WTC11 (cell line): ENCODE measurements around the gene SMCR8. TPM values are rescaled to one million over a fixed set of nuclear protein-coding genes. Genes with fewer than 3 reads are reported as not detected.
A peak's percentile ranks its signal among the peaks of the same experiment; 100 is the strongest.

ENCODE experiments used
- ATAC-seq: fragments of 200-7000 bp; cut with Tn5 transposase; 2 replicates; pipeline ENCODE4 v1.10.0; 2021; ENCODE audit warnings: mild to moderate bottlenecking, moderate library complexity
- CTCF ChIA-PET: fragments of 300-600 bp; sonication (Branson Sonifier 250); formaldehyde crosslinking; loops from one replicate; lab custom pipeline; 2021; ENCODE audit warnings: antibody characterized with exemption; lab: Charles Lee
- POLR2A ChIA-PET: fragments of 350-600 bp; sonication (Branson Sonifier 250); formaldehyde crosslinking; loops from one replicate; lab custom pipeline; 2021; ENCODE audit warnings: antibody characterized with exemption; lab: Charles Lee
- DNase-seq: peaks from one replicate; pipeline ENCODE4 v3.0.0; 2021; ENCODE audit warnings: low spot score
- H3K27ac Mint-ChIP-seq: 2 replicates; pipeline ENCODE4 v1.8.0; 2021; ENCODE audit warnings: mixed read lengths
- H3K27me3 Mint-ChIP-seq: 2 replicates; pipeline ENCODE4 v1.8.0; 2021; ENCODE audit warnings: low read depth, mild to moderate bottlenecking, moderate library complexity, mixed read lengths
- H3K36me3 Mint-ChIP-seq: 2 replicates; pipeline ENCODE4 v1.8.0; 2021; ENCODE audit warnings: mixed read lengths
- H3K4me1 Mint-ChIP-seq: 2 replicates; pipeline ENCODE4 v1.8.0; 2022; ENCODE audit warnings: mixed read lengths
- H3K4me3 Mint-ChIP-seq: 2 replicates; pipeline ENCODE4 v1.8.0; 2021; ENCODE audit warnings: mild to moderate bottlenecking, moderate library complexity, mixed read lengths
- H3K9me3 Mint-ChIP-seq: 2 replicates; pipeline ENCODE4 v1.8.0; 2021; ENCODE audit warnings: mixed read lengths
- FOXJ3 ChIP-seq: sonication (generic); formaldehyde crosslinking; IDR thresholded peaks from 2 replicates; pipeline ENCODE4 v1.9.0; 2021; ENCODE audit warnings: missing genetic modification reagents, mild to moderate bottlenecking, borderline replicate concordance
- HMGA2 ChIP-seq: fragments of 250-450 bp; sonication (Bioruptor Pico); IDR thresholded peaks from 2 replicates; pipeline ENCODE4 v1.4.0; 2021; ENCODE audit warnings: mild to moderate bottlenecking, moderate library complexity
- JUN ChIP-seq: sonication (generic); formaldehyde crosslinking; IDR thresholded peaks from 2 replicates; pipeline ENCODE4 v1.8.0; 2023; ENCODE audit warnings: mild to moderate bottlenecking, missing genetic modification reagents
- KAT7 ChIP-seq: sonication (generic); formaldehyde crosslinking; IDR thresholded peaks from 2 replicates; pipeline ENCODE4 v1.8.1; 2023; ENCODE audit warnings: missing genetic modification reagents, mild to moderate bottlenecking, borderline replicate concordance
- NR3C1 ChIP-seq: sonication (generic); formaldehyde crosslinking; conservative IDR thresholded peaks from 2 replicates; pipeline ENCODE4 v1.8.1; 2023; ENCODE audit warnings: low read depth, mild to moderate bottlenecking, missing genetic modification reagents
- PRRX2 ChIP-seq: fragments of 250-450 bp; sonication (Bioruptor Pico); IDR thresholded peaks from 2 replicates; pipeline ENCODE4 v1.8.0; 2021; ENCODE audit warnings: mild to moderate bottlenecking
- RELA ChIP-seq: sonication (generic); formaldehyde crosslinking; IDR thresholded peaks from 2 replicates; pipeline ENCODE4 v1.8.1; 2022; ENCODE audit warnings: missing genetic modification reagents, mild to moderate bottlenecking, borderline replicate concordance
- SP1 ChIP-seq: sonication (generic); formaldehyde crosslinking; conservative IDR thresholded peaks from 2 replicates; pipeline ENCODE4 v1.8.1; 2022; ENCODE audit warnings: missing genetic modification reagents
- ZNF232 ChIP-seq: sonication (generic); formaldehyde crosslinking; IDR thresholded peaks from 2 replicates; pipeline ENCODE4 v1.8.0; 2022; ENCODE audit warnings: mild to moderate bottlenecking, missing genetic modification reagents
- ZNF416 ChIP-seq: fragments of 250-450 bp; sonication (Bioruptor Pico); IDR thresholded peaks from 2 replicates; pipeline ENCODE4 v1.9.0; 2021; ENCODE audit warnings: mild to moderate bottlenecking, inconsistent platforms
- ZNF423 ChIP-seq: fragments of 250-450 bp; sonication (Bioruptor Pico); IDR thresholded peaks from 2 replicates; pipeline ENCODE4 v2.1.2; 2022; ENCODE audit warnings: mild to moderate bottlenecking, moderate library complexity
- total RNA-seq: library from RNA; stranded (reverse); gene quantifications from 3 replicates; pipeline ENCODE4 v1.2.3, GENCODE V29; 2021
- TF ChIP-seq, protein P1 (sequence below): fragments of 250-450 bp; sonication (Bioruptor Pico); IDR thresholded peaks from 2 replicates; pipeline ENCODE4 v1.9.0; 2021; ENCODE audit warnings: mild to moderate bottlenecking, borderline replicate concordance
- TF ChIP-seq, protein P2 (sequence below): sonication (generic); formaldehyde crosslinking; IDR thresholded peaks from 2 replicates; pipeline ENCODE4 v1.8.1; 2022; ENCODE audit warnings: mild to moderate bottlenecking, missing genetic modification reagents, moderate library complexity, borderline replicate concordance
- TF ChIP-seq, protein P3 (sequence below): fragments of 250-450 bp; sonication (Bioruptor Pico); IDR thresholded peaks from 2 replicates; pipeline ENCODE4 v1.9.0; 2021; ENCODE audit warnings: moderate library complexity, mild to moderate bottlenecking, inconsistent platforms, borderline replicate concordance
- TF ChIP-seq, protein P4 (sequence below): fragments of 250-450 bp; sonication (Bioruptor Pico); conservative IDR thresholded peaks from 2 replicates; pipeline ENCODE4 v1.9.0; 2021; ENCODE audit warnings: mild to moderate bottlenecking
- TF ChIP-seq, protein P5 (sequence below): sonication (generic); formaldehyde crosslinking; IDR thresholded peaks from 2 replicates; pipeline ENCODE4 v1.8.1; 2023; ENCODE audit warnings: mild to moderate bottlenecking, missing genetic modification reagents, moderate library complexity
- TF ChIP-seq, protein P6 (sequence below): sonication (generic); formaldehyde crosslinking; IDR thresholded peaks from 2 replicates; pipeline ENCODE4 v1.8.1; 2023; ENCODE audit warnings: mild to moderate bottlenecking, missing genetic modification reagents
- TF ChIP-seq, protein P7 (sequence below): sonication (generic); formaldehyde crosslinking; IDR thresholded peaks from 2 replicates; pipeline ENCODE4 v1.8.1; 2023; ENCODE audit warnings: mild to moderate bottlenecking, missing genetic modification reagents
- TF ChIP-seq, protein P8 (sequence below): sonication (generic); formaldehyde crosslinking; IDR thresholded peaks from 2 replicates; pipeline ENCODE4 v1.8.1; 2022; ENCODE audit warnings: mild to moderate bottlenecking, moderate library complexity, missing genetic modification reagents

The SMCR8 gene
- total RNA-seq, 1 experiment from 2014 or later = 19.1 TPM

DNA sequence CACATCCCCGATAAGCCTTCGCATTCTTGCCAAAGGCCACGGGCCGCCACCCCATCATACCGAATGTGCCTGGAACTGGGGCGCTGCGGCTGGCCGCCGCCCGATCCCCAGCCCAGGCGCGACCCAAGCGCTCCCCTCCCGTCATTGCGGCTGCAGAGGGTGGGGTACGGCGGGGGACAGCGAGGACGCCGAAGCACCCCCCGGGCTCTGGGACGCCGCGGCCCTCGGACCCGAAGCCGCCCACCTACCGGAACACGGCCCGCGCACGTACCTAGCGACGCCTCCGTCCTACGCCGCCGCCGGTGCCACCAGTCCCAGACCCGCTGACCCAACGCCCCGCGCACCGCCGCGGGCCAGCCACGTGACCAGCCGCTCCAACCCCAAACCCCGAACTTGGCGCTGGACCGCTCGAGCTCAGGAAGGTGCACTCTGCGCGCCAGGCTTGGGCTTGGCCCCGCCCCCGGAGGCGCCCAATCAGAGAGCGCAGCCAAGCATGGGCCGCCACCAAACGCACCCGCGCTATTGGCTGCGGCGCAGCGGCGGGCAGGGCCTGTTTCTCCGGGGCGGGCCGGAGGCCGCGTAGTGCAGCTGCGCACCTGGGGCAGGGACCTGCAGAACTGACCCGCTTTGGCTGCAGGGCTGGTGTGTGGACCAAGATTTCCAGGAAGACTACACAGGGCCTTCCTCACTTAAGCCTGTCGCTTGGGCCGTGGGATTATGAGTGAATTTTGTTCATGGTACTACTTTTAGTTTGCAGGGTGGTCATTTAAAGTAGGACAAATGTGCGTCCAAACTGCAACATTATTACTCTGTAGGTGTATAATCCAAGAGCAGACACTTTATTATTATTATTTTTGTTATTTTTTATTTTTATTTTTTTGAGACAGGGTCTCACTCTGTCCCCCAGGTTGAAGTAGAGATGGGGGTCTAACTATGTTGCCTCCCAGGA, 48.3 kb downstream of the SMCR8 start, which contains the start of gene SHMT1 (continued):
- TF ChIP-seq, protein P1, sequence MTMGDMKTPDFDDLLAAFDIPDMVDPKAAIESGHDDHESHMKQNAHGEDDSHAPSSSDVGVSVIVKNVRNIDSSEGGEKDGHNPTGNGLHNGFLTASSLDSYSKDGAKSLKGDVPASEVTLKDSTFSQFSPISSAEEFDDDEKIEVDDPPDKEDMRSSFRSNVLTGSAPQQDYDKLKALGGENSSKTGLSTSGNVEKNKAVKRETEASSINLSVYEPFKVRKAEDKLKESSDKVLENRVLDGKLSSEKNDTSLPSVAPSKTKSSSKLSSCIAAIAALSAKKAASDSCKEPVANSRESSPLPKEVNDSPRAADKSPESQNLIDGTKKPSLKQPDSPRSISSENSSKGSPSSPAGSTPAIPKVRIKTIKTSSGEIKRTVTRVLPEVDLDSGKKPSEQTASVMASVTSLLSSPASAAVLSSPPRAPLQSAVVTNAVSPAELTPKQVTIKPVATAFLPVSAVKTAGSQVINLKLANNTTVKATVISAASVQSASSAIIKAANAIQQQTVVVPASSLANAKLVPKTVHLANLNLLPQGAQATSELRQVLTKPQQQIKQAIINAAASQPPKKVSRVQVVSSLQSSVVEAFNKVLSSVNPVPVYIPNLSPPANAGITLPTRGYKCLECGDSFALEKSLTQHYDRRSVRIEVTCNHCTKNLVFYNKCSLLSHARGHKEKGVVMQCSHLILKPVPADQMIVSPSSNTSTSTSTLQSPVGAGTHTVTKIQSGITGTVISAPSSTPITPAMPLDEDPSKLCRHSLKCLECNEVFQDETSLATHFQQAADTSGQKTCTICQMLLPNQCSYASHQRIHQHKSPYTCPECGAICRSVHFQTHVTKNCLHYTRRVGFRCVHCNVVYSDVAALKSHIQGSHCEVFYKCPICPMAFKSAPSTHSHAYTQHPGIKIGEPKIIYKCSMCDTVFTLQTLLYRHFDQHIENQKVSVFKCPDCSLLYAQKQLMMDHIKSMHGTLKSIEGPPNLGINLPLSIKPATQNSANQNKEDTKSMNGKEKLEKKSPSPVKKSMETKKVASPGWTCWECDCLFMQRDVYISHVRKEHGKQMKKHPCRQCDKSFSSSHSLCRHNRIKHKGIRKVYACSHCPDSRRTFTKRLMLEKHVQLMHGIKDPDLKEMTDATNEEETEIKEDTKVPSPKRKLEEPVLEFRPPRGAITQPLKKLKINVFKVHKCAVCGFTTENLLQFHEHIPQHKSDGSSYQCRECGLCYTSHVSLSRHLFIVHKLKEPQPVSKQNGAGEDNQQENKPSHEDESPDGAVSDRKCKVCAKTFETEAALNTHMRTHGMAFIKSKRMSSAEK = no peak
- TF ChIP-seq SP1 (CRISPR knock-in tag) = peak; percentile 89

DNA sequence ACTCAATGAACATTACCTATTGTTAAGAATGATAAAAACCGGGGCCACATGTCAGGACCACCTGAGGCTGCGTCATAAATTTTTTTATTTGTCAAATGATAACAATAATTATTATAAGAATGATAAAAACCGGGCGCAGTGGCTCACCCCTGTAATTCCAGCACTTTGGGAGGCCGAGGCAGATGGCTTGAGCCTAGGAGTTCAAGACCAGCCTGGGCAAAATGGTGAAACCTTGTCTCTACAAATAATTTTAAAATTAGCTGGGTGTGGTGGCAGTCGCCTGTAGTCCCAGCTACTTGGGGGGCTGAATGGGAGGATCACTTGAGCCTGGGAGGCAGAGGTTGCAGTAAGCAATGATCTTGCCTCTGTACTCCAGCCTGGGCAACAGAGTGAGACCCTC, 49.1 kb downstream of the SMCR8 start:
- ChIA-PET POLR2A (interaction anchor here (0.8 kb wide), 1 partner anchor 37 kb away, joined by 3 read pairs; no protein-coding TSS in a partner anchor), CTCF (no interaction called here)
- Mint-ChIP-seq H3K9me3 (no peaks in the 10 kb centered on the region), H3K4me1 (peaks cover 12% of the 10 kb centered on the region), H3K27ac (no peak overlapping the region), H3K36me3 (peaks cover 8% of the 10 kb centered on the region; the same call in 1 of the 2 replicates), H3K27me3 (peaks cover 2% of the 10 kb centered on the region; the same call in 1 of the 2 replicates), H3K4me3 (no peak overlapping the region)
- ATAC-seq = no peak
- no peak for DNase-seq
- TF ChIP-seq, protein P2, sequence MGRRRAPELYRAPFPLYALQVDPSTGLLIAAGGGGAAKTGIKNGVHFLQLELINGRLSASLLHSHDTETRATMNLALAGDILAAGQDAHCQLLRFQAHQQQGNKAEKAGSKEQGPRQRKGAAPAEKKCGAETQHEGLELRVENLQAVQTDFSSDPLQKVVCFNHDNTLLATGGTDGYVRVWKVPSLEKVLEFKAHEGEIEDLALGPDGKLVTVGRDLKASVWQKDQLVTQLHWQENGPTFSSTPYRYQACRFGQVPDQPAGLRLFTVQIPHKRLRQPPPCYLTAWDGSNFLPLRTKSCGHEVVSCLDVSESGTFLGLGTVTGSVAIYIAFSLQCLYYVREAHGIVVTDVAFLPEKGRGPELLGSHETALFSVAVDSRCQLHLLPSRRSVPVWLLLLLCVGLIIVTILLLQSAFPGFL = no peak
- TF ChIP-seq, protein P3, sequence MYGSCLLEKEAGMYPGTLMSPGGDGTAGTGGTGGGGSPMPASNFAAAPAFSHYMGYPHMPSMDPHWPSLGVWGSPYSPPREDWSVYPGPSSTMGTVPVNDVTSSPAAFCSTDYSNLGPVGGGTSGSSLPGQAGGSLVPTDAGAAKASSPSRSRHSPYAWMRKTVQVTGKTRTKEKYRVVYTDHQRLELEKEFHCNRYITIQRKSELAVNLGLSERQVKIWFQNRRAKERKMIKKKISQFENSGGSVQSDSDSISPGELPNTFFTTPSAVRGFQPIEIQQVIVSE = no peak
- TF ChIP-seq NR3C1 (CRISPR knock-in tag) (no peak), ZNF232 (no peak), JUN (CRISPR knock-in tag) (no peak), RELA (no peak), HMGA2 (CRISPR knock-in tag) (no peak), ZNF423 (CRISPR knock-in tag) (no peak), KAT7 (CRISPR knock-in tag) (no peak), FOXJ3 (no peak), PRRX2 (no peak), ZNF416 (CRISPR knock-in tag) (no peak)
- TF ChIP-seq, protein P4, sequence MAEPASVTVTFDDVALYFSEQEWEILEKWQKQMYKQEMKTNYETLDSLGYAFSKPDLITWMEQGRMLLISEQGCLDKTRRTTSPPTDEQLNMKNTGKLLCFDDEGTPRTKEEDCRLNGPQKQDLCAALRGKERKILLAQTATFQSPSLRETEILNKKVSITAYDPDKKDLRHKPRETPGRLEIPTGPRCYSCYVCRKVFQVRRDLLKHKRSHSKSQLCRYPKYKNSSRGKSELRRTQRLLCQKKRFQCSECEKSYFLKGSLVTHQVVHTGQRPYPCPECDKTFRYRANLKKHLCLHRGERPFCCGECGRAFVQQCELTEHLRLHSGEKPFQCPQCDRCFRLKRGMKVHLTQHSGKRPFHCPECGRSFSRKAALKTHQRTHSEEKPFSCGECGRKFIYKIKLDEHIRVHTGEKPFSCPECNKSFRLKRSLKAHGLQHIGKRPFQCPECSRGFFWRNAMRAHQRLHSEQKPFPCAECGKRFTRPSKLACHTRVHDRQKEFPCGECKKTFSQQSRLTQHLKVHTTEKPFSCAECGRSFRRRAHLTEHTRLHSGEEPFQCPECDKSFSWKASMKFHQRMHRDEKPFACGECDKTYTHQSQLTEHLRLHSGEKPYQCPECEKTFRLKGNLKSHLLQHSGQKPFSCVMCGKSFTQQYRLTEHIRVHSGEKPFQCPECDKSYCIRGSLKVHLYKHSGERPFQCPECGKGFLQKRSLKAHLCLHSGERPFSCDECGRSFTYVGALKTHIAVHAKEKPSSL (CRISPR knock-in tag) = no peak
- TF ChIP-seq, protein P5, sequence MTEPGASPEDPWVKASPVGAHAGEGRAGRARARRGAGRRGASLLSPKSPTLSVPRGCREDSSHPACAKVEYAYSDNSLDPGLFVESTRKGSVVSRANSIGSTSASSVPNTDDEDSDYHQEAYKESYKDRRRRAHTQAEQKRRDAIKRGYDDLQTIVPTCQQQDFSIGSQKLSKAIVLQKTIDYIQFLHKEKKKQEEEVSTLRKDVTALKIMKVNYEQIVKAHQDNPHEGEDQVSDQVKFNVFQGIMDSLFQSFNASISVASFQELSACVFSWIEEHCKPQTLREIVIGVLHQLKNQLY (CRISPR knock-in tag) = no peak
- TF ChIP-seq, protein P6, sequence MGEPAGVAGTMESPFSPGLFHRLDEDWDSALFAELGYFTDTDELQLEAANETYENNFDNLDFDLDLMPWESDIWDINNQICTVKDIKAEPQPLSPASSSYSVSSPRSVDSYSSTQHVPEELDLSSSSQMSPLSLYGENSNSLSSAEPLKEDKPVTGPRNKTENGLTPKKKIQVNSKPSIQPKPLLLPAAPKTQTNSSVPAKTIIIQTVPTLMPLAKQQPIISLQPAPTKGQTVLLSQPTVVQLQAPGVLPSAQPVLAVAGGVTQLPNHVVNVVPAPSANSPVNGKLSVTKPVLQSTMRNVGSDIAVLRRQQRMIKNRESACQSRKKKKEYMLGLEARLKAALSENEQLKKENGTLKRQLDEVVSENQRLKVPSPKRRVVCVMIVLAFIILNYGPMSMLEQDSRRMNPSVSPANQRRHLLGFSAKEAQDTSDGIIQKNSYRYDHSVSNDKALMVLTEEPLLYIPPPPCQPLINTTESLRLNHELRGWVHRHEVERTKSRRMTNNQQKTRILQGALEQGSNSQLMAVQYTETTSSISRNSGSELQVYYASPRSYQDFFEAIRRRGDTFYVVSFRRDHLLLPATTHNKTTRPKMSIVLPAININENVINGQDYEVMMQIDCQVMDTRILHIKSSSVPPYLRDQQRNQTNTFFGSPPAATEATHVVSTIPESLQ = no peak
- TF ChIP-seq, protein P7, sequence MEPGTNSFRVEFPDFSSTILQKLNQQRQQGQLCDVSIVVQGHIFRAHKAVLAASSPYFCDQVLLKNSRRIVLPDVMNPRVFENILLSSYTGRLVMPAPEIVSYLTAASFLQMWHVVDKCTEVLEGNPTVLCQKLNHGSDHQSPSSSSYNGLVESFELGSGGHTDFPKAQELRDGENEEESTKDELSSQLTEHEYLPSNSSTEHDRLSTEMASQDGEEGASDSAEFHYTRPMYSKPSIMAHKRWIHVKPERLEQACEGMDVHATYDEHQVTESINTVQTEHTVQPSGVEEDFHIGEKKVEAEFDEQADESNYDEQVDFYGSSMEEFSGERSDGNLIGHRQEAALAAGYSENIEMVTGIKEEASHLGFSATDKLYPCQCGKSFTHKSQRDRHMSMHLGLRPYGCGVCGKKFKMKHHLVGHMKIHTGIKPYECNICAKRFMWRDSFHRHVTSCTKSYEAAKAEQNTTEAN (CRISPR knock-in tag) = no peak
- TF ChIP-seq, protein P8, sequence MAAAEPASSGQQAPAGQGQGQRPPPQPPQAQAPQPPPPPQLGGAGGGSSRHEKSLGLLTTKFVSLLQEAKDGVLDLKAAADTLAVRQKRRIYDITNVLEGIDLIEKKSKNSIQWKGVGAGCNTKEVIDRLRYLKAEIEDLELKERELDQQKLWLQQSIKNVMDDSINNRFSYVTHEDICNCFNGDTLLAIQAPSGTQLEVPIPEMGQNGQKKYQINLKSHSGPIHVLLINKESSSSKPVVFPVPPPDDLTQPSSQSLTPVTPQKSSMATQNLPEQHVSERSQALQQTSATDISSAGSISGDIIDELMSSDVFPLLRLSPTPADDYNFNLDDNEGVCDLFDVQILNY (CRISPR knock-in tag) = no peak
